KG1 (cell line): ENCODE data around the gene PTPRC.

Experiments
- DNase-seq: peaks from one replicate; lab custom pipeline; 2025; lab: John Stamatoyannopoulos, UW

The PTPRC gene

GRCh38 chr1:198643808-198644207, 5.0 kb downstream of the PTPRC start:
- DNase-seq, result no peak

- DNase-seq, result no peak
Measured at GRCh38 chr1:198647055-198647454, 8.2 kb downstream of the PTPRC start.

GRCh38 chr1:198648592-198648991, 9.8 kb downstream of the PTPRC start:
- no peak for DNase-seq

- DNase-seq, result no peak
Measured at GRCh38 chr1:198649232-198649967, 10.6 kb downstream of the PTPRC start.

GRCh38 chr1:198649968-198650338, 11.1 kb downstream of the PTPRC start:
- no peak for DNase-seq

- no peak for DNase-seq
Measured at GRCh38 chr1:198650506-198650905, 11.7 kb downstream of the PTPRC start.

- no peak for DNase-seq
Measured at GRCh38 chr1:198651650-198652400, 13.0 kb downstream of the PTPRC start.

- no peak for DNase-seq
Measured at GRCh38 chr1:198653808-198654413, 15.1 kb downstream of the PTPRC start.

- no peak for DNase-seq
Measured at GRCh38 chr1:198655459-198656121, 16.8 kb downstream of the PTPRC start.

- DNase-seq, result peak; percentile 55
Measured at GRCh38 chr1:198656500-198656932, 17.7 kb downstream of the PTPRC start.

- DNase-seq, result no peak
Measured at GRCh38 chr1:198657550-198658064, 18.8 kb downstream of the PTPRC start.

GRCh38 chr1:198660341-198661261, 21.8 kb downstream of the PTPRC start:
- no peak for DNase-seq

GRCh38 chr1:198662821-198663220, 24.0 kb downstream of the PTPRC start:
- DNase-seq, result no peak

GRCh38 chr1:198664068-198664788, 25.4 kb downstream of the PTPRC start:
- peak; percentile 21 for DNase-seq

- no peak for DNase-seq
Measured at GRCh38 chr1:198667186-198667585, 28.3 kb downstream of the PTPRC start.

- DNase-seq, result no peak
Measured at GRCh38 chr1:198667807-198668206, 29.0 kb downstream of the PTPRC start.

- DNase-seq, result no peak
Measured at GRCh38 chr1:198669023-198669698, 30.3 kb downstream of the PTPRC start.

GRCh38 chr1:198669771-198670170, 30.9 kb downstream of the PTPRC start:
- no peak for DNase-seq

GRCh38 chr1:198671136-198671535, 32.3 kb downstream of the PTPRC start:
- DNase-seq, result no peak

- DNase-seq, result no peak
Measured at GRCh38 chr1:198672124-198672523, 33.3 kb downstream of the PTPRC start.
